ENCODE measurements around the gene ARHGAP32. TPM values are rescaled to one million over a fixed set of nuclear protein-coding genes. Genes with fewer than 3 reads are reported as not detected.

Gene ARHGAP32
- polyA plus RNA-seq, 1 of the 3 experiments (the other 2 are of a cell fraction) = 4.8 TPM

DNA sequence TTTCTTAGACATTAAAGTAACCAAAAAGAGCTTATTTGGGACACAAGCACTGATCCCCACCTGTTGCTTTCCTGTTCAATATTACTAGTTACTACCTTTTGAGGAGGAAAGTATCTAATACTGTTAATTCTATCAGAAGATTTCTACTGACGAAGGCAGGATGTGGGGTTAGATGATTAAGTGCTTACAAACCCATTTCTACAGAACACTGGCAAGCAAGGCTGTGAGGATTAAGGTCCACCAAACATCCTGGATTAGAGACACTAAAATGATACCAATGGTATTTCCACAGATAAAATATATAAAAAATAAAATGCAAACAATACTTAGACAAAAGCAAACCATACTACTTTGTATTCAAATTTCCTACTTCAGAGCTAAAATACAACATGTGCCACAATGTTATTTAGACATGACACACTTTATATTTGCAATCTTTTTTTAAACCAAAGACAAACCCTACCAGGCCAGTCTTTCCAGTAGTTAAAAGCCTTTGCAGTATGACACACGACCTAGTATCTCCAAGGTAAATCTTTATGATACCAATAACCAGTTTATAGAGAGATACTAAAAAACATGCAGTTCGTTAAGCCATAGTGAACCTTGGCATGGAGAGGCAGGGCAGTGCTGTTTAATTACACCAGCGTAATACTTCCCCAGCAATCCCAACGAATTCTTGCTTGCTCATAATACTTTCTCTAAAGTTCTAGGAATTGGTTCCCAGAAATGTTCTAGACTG, 178.2 kb downstream of the ARHGAP32 start:
- CTCF ChIA-PET = no interaction called here
- Histone ChIP-seq H4K20me1 (ENCODE audit: insufficient read depth) (no peaks in the 10 kb centered on the region), H3K9me2 (no peaks in the 10 kb centered on the region), H3K27me3 (ENCODE audit: insufficient read depth) (no peaks in the 10 kb centered on the region), H3K9me3 (no peaks in the 10 kb centered on the region), H3K79me2 (ENCODE audit: insufficient read depth) (no peaks in the 10 kb centered on the region), H2AFZ (ENCODE audit: low read depth) (no peak overlapping the region), H3F3A (replicated peaks; ENCODE audit: insufficient read depth) (peaks cover 4% of the 10 kb centered on the region), H3K4me2 (no peak overlapping the region), H3K36me3 (replicated peaks in 1 of 2; ENCODE audit: control insufficient read depth in 1 of 2, insufficient read depth in 2 of 2, low read length in 1 of 2) (no peaks in the 10 kb centered on the region), H3K9ac (no peak overlapping the region), H3K27ac (ENCODE audit: low read depth in 2 of 2, low read length in 1 of 2) (no peak overlapping the region), H3K4me3 (ENCODE audit: low read depth in 2 of 2, low read length in 1 of 2) (no peak overlapping the region), H3K4me1 (ENCODE audit: control insufficient read depth in 1 of 2, insufficient read depth in 2 of 2, low read depth in 1 of 2, low read length in 1 of 2) (no peaks in the 10 kb centered on the region)
- TF ChIP-seq, protein P1, sequence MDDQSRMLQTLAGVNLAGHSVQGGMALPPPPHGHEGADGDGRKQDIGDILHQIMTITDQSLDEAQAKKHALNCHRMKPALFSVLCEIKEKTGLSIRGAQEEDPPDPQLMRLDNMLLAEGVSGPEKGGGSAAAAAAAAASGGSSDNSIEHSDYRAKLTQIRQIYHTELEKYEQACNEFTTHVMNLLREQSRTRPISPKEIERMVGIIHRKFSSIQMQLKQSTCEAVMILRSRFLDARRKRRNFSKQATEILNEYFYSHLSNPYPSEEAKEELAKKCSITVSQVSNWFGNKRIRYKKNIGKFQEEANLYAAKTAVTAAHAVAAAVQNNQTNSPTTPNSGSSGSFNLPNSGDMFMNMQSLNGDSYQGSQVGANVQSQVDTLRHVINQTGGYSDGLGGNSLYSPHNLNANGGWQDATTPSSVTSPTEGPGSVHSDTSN (IDR thresholded peaks at IDR 0.05) = no peak
- no peak for TF ChIP-seq FOSL2 (IDR thresholded peaks at IDR 0.05; ENCODE audit: borderline replicate concordance, low read depth)
- no peak for TF ChIP-seq ELF1 (IDR thresholded peaks at IDR 0.05)
- TF ChIP-seq, protein P2, sequence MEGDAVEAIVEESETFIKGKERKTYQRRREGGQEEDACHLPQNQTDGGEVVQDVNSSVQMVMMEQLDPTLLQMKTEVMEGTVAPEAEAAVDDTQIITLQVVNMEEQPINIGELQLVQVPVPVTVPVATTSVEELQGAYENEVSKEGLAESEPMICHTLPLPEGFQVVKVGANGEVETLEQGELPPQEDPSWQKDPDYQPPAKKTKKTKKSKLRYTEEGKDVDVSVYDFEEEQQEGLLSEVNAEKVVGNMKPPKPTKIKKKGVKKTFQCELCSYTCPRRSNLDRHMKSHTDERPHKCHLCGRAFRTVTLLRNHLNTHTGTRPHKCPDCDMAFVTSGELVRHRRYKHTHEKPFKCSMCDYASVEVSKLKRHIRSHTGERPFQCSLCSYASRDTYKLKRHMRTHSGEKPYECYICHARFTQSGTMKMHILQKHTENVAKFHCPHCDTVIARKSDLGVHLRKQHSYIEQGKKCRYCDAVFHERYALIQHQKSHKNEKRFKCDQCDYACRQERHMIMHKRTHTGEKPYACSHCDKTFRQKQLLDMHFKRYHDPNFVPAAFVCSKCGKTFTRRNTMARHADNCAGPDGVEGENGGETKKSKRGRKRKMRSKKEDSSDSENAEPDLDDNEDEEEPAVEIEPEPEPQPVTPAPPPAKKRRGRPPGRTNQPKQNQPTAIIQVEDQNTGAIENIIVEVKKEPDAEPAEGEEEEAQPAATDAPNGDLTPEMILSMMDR (IDR thresholded peaks at IDR 0.05) = no peak
- TF ChIP-seq SIN3A (IDR thresholded peaks at IDR 0.05; ENCODE audit: borderline replicate concordance, low read depth, low read length) = no peak
- no peak for TF ChIP-seq CHD2 (IDR thresholded peaks at IDR 0.05; ENCODE audit: low read length, partially characterized antibody)
- no peak for TF ChIP-seq GABPA (IDR thresholded peaks at IDR 0.05; ENCODE audit: low read depth)
- TF ChIP-seq, protein P3, sequence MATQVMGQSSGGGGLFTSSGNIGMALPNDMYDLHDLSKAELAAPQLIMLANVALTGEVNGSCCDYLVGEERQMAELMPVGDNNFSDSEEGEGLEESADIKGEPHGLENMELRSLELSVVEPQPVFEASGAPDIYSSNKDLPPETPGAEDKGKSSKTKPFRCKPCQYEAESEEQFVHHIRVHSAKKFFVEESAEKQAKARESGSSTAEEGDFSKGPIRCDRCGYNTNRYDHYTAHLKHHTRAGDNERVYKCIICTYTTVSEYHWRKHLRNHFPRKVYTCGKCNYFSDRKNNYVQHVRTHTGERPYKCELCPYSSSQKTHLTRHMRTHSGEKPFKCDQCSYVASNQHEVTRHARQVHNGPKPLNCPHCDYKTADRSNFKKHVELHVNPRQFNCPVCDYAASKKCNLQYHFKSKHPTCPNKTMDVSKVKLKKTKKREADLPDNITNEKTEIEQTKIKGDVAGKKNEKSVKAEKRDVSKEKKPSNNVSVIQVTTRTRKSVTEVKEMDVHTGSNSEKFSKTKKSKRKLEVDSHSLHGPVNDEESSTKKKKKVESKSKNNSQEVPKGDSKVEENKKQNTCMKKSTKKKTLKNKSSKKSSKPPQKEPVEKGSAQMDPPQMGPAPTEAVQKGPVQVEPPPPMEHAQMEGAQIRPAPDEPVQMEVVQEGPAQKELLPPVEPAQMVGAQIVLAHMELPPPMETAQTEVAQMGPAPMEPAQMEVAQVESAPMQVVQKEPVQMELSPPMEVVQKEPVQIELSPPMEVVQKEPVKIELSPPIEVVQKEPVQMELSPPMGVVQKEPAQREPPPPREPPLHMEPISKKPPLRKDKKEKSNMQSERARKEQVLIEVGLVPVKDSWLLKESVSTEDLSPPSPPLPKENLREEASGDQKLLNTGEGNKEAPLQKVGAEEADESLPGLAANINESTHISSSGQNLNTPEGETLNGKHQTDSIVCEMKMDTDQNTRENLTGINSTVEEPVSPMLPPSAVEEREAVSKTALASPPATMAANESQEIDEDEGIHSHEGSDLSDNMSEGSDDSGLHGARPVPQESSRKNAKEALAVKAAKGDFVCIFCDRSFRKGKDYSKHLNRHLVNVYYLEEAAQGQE (IDR thresholded peaks at IDR 0.05; ENCODE audit: low read depth, low read length) = no peak
- TF ChIP-seq, protein P4, sequence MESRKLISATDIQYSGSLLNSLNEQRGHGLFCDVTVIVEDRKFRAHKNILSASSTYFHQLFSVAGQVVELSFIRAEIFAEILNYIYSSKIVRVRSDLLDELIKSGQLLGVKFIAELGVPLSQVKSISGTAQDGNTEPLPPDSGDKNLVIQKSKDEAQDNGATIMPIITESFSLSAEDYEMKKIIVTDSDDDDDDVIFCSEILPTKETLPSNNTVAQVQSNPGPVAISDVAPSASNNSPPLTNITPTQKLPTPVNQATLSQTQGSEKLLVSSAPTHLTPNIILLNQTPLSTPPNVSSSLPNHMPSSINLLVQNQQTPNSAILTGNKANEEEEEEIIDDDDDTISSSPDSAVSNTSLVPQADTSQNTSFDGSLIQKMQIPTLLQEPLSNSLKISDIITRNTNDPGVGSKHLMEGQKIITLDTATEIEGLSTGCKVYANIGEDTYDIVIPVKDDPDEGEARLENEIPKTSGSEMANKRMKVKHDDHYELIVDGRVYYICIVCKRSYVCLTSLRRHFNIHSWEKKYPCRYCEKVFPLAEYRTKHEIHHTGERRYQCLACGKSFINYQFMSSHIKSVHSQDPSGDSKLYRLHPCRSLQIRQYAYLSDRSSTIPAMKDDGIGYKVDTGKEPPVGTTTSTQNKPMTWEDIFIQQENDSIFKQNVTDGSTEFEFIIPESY (IDR thresholded peaks at IDR 0.05; ENCODE audit: borderline replicate concordance, low read depth) = no peak
- no peak for TF ChIP-seq MEF2A (IDR thresholded peaks at IDR 0.05; ENCODE audit: borderline replicate concordance, low read depth)
- no peak for TF ChIP-seq EP300 (IDR thresholded peaks at IDR 0.05; ENCODE audit: borderline replicate concordance in 1 of 2, low read depth in 1 of 2, low read length in 1 of 2)
- no peak for TF ChIP-seq TAF1 (IDR thresholded peaks at IDR 0.05; ENCODE audit: borderline replicate concordance, low read depth, low read length)
- no peak for TF ChIP-seq RFX5 (IDR thresholded peaks at IDR 0.05; ENCODE audit: low read length)
- TF ChIP-seq FOXJ3 (CRISPR knock-in tag; IDR thresholded peaks at IDR 0.05) = no peak
- 81% methylated on average over 5 of the region's 5 CpGs for WGBS (ENCODE audit: low lambda C conversion rate)
- POLR2A ChIA-PET = no interaction called here
- DNase-seq = no peak
